A673 (cell line): ENCODE data around the gene ZBTB22. TPM values are rescaled to one million over a fixed set of nuclear protein-coding genes. Genes with fewer than 3 reads are reported as not detected.
"Not testable (repeated sequence)": the region's sequence is repeated elsewhere in the genome, so short reads cannot be mapped to it uniquely, and the experiment has no call there.

Source experiments
- BruUV-seq: library from RNA; stranded (reverse); fragments of 400-500 nt; replicated peaks from 2 replicates; lab custom pipeline; 2021; lab: Mats Ljungman, UMichigan
- CTCF ChIA-PET: fragments of 300-600 bp; sonication (Branson Sonifier 250); formaldehyde crosslinking; loops from one replicate; lab custom pipeline; 2022; ENCODE audit warnings: antibody characterized with exemption; lab: Charles Lee
- POLR2A ChIA-PET: fragments of 300-600 bp; sonication (Branson Sonifier 250); formaldehyde crosslinking; loops from one replicate; lab custom pipeline; 2022; ENCODE audit warnings: antibody characterized with exemption; ENCODE audit not compliant: low non-redundant PET; lab: Charles Lee
- DNase-seq: peaks from one replicate; pipeline ENCODE4 v3.0.0-alpha.2; 2015; ENCODE audit warnings: low spot score
- H3K27ac ChIP-seq: fragments of 200-600 bp; sonication (generic); 2 replicates; pipeline ENCODE4 v1.5.1; 2016; ENCODE audit warnings: mixed run types, low read depth, mild to moderate bottlenecking, mixed read lengths, antibody characterized with exemption, low read length; ENCODE audit not compliant: poor library complexity, severe bottlenecking
- H3K27me3 ChIP-seq: fragments of 200-600 bp; sonication (generic); replicated peaks from 2 replicates; pipeline ENCODE4 v1.6.1; 2017; ENCODE audit warnings: mixed run types, low read depth, mild to moderate bottlenecking, mixed read lengths, antibody characterized with exemption, low read length; ENCODE audit not compliant: insufficient read depth, poor library complexity
- H3K36me3 ChIP-seq: fragments of 200-600 bp; sonication (generic); 2 replicates; pipeline ENCODE4 v1.6.1; 2016; ENCODE audit warnings: mixed run types, mild to moderate bottlenecking, mixed read lengths, antibody characterized with exemption, low read length; ENCODE audit not compliant: insufficient read depth, poor library complexity, severe bottlenecking
- H3K4me1 ChIP-seq: fragments of 200-600 bp; sonication (generic); 2 replicates; pipeline ENCODE4 v1.6.1; 2017; ENCODE audit warnings: mixed run types, mild to moderate bottlenecking, mixed read lengths, antibody characterized with exemption, low read length; ENCODE audit not compliant: insufficient read depth, poor library complexity, severe bottlenecking
- H3K4me3 ChIP-seq: fragments of 200-600 bp; sonication (generic); 2 replicates; pipeline ENCODE4 v1.5.1; 2016; ENCODE audit warnings: low read depth, mixed run types, mild to moderate bottlenecking, mixed read lengths, low read length; ENCODE audit not compliant: poor library complexity, severe bottlenecking
- H3K9me3 ChIP-seq: fragments of 200-600 bp; sonication (generic); 2 replicates; pipeline ENCODE4 v1.6.1; 2016; ENCODE audit warnings: mixed run types, low read depth, mild to moderate bottlenecking, mixed read lengths, antibody characterized with exemption, low read length; ENCODE audit not compliant: poor library complexity, severe bottlenecking
- CTCF ChIP-seq: fragments of 300-800, 200-600 bp; sonication (generic); conservative IDR thresholded peaks from 2 replicates; pipeline ENCODE4 v1.5.1; 2017; ENCODE audit warnings: low read depth, mild to moderate bottlenecking, antibody characterized with exemption, low read length, moderate library complexity, mixed read lengths
- EZH2 ChIP-seq: fragments of 200-600 bp; sonication (generic); IDR thresholded peaks from 2 replicates; pipeline ENCODE4 v1.6.1; 2017; ENCODE audit warnings: borderline replicate concordance, low read depth, mild to moderate bottlenecking, mixed read lengths, antibody characterized with exemption, low read length; ENCODE audit not compliant: poor library complexity, severe bottlenecking
- intact Hi-C: fragments of 100-400 bp; cut with micrococcal nuclease; formaldehyde crosslinking; loops from one replicate; pipeline ENCODE4 v1.10.0; 2022; ENCODE audit not compliant: unreplicated experiment
- total RNA-seq: library from RNA; stranded (reverse); gene quantifications from 2 replicates; pipeline ENCODE4 v1.2.3, GENCODE V29; 2021

The ZBTB22 gene
- total RNA-seq, 1 experiment from 2014 or later = 11.3 TPM

GRCh38 chr6:33288141-33288920 lies 29.2 kb downstream of the ZBTB22 start:
- peaks cover 40% of the 10 kb centered on the region for H3K36me3 ChIP-seq
- CTCF ChIA-PET = interaction anchor here (1.2 kb wide), 1 partner anchor 11 kb away, joined by 5 read pairs; the partner anchor contains the start of gene RGL2
- H3K27ac ChIP-seq = peak overlapping the region; percentile 67
- intact Hi-C loops = no loop called here
- TF ChIP-seq CTCF (no peak), EZH2 (no peak)
- TSS peak; percentile 83 for BruUV-seq
- H3K27me3 ChIP-seq = no peaks in the 10 kb centered on the region
- peaks cover 16% of the 10 kb centered on the region for H3K4me1 ChIP-seq
- no peaks in the 10 kb centered on the region for H3K9me3 ChIP-seq
- DNase-seq = no peak
- peak overlapping the region; percentile 74 for H3K4me3 ChIP-seq
- POLR2A ChIA-PET = interaction anchor here (1.1 kb wide), 1 partner anchor 17 kb away, joined by 3 read pairs; the partner anchor contains the start of genes RPS18 and VPS52

DNA sequence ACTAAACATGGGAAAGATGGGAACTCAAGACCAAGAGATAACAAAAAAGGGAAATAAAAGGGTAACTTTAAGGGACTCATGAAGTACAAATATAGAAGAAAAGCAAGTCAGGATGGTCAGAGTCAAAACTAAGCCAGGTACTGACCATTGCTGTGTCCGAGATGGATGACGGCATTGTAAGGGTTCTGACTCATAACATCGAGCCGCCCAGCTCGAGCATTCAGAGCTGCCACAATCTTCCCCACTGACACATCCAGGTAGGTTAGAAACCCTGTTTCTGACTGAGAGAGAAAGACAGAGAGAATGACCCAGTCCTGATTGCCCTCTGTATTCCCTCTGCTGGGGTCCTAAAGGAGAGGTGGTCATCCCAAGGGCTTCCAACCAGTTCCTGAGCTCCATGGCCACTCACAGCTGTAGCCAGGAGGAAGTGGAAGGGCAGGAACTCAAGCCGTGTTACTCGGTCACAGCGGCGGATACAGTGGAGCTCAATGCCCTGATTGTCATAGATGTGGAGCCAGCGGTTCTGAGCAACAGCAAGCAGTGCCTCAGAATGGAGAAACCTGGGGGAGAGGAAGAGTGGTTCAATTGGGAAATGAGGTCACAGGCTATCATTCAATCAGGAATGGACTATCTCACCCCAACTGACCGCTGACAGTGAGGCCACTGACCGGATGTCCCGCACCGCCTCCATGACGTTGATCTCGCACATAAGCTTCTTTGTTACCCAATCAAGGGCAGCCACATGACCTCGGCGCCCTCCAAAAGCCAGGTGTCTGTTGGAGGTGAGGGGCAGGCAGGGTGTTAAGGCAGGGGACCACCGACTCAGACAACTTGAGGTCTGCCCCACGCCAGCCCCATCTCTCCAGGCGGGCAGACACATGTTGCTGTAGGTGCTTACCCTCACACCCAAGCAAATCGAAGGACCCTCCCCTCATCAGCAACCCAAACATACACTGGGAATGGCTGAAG lies 30.3 kb downstream of the ZBTB22 start:
- Histone ChIP-seq H3K27me3 (no peaks in the 10 kb centered on the region), H3K27ac (no peak overlapping the region), H3K4me3 (no peak overlapping the region), H3K4me1 (peaks cover 16% of the 10 kb centered on the region), H3K36me3 (peaks cover 43% of the 10 kb centered on the region), H3K9me3 (no peaks in the 10 kb centered on the region)
- intact Hi-C loops = no loop called here
- POLR2A ChIA-PET = no interaction called here
- no TSS peak for BruUV-seq
- no peak for DNase-seq
- TF ChIP-seq CTCF (no peak), EZH2 (no peak)
- CTCF ChIA-PET = no interaction called here

GRCh38 chr6:33285214-33285613 lies 32.3 kb downstream of the ZBTB22 start:
- POLR2A ChIA-PET, BruUV-seq, H3K27me3 ChIP-seq, H3K4me1 ChIP-seq, DNase-seq, H3K9me3 ChIP-seq, intact Hi-C loops, H3K4me3 ChIP-seq, H3K27ac ChIP-seq, CTCF ChIA-PET: not testable (repeated sequence)
- peaks cover 38% of the 10 kb centered on the region for H3K36me3 ChIP-seq
